SJCRH30 (cell line): ENCODE data around the gene NOL4L. TPM values are rescaled to one million over a fixed set of nuclear protein-coding genes. Genes with fewer than 3 reads are reported as not detected.
A peak's percentile ranks its signal among the peaks of the same experiment; 100 is the strongest.

Experiments
- DNase-seq, 2 experiments: peaks; one replicate each; pipeline ENCODE4 v3.0.0-alpha.2; 2015 to 2020
- H3K27ac ChIP-seq: fragments of 250-450 bp; sonication (Bioruptor Pico); 2 replicates; pipeline ENCODE4 v1.5.1; 2020; ENCODE audit warnings: mild to moderate bottlenecking, moderate library complexity
- H3K27me3 ChIP-seq: fragments of 250-450 bp; sonication (Bioruptor Pico); 2 replicates; pipeline ENCODE4 v1.5.1; 2020; ENCODE audit warnings: mild to moderate bottlenecking, moderate library complexity
- H3K36me3 ChIP-seq: fragments of 250-450 bp; sonication (Bioruptor Pico); 2 replicates; pipeline ENCODE4 v1.5.1; 2020; ENCODE audit warnings: mild to moderate bottlenecking, moderate library complexity
- H3K4me1 ChIP-seq: fragments of 250-450 bp; sonication (Bioruptor Pico); 2 replicates; pipeline ENCODE4 v1.5.1; 2020; ENCODE audit warnings: mild to moderate bottlenecking, moderate library complexity
- H3K4me3 ChIP-seq: fragments of 250-450 bp; sonication (Bioruptor Pico); 2 replicates; pipeline ENCODE4 v1.5.1; 2020; ENCODE audit warnings: mild to moderate bottlenecking, moderate library complexity
- H3K9me3 ChIP-seq: fragments of 250-450 bp; sonication (Bioruptor Pico); replicated peaks from 2 replicates; pipeline ENCODE4 v1.5.1; 2020; ENCODE audit warnings: mild to moderate bottlenecking, moderate library complexity
- total RNA-seq: library from RNA; depleted of rRNA; stranded (reverse); fragments of >200 nt; shearing (Covaris generic); gene quantifications from 2 replicates; pipeline ENCODE4 v1.2.3, GENCODE V29; 2014

Gene NOL4L
- total RNA-seq, 1 experiment from 2014 or later, result 2.4 TPM

DNA sequence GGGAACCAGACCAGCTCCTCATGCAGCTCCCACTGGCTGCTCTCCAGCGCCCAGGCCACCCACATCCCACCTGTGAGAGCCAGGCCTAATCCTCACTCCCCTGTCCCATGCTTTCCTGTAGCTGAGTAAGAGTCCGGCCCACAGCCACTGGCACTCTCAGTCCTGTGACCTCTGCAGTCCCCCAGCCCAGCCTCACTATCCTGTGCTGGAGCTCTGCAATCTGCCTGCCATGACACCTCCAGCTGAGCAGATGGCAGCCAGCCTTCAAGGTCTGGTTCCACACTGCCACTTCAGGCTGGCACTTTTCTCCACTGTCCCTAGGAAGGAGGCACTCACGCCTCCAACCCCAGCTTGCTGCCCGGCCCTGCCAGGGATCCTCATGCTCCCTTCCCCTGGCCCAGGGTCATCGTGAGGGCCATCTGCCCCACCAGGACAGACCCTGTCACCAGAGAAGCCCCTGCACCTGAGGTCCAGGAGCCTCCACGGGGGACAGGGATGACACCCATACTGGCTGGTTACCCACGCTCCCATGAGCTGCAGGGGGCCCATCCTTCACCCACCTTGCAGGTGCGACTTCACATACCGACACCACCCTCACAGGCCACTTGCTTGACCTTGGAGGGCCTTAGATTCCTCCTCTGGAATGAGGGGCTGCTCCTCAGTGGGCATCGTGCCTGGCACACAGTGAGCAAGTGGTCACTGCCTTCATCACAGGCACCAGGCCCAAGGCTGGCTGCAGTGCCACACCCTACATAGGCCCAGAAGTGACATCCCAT lies 126.9 kb downstream of the NOL4L start:
- Histone ChIP-seq H3K4me1 (0 out of 2 replicates have a peak, but pooled peaks cover 3% of the 10 kb centered on the region), H3K27ac (no peak overlapping the region)

DNA sequence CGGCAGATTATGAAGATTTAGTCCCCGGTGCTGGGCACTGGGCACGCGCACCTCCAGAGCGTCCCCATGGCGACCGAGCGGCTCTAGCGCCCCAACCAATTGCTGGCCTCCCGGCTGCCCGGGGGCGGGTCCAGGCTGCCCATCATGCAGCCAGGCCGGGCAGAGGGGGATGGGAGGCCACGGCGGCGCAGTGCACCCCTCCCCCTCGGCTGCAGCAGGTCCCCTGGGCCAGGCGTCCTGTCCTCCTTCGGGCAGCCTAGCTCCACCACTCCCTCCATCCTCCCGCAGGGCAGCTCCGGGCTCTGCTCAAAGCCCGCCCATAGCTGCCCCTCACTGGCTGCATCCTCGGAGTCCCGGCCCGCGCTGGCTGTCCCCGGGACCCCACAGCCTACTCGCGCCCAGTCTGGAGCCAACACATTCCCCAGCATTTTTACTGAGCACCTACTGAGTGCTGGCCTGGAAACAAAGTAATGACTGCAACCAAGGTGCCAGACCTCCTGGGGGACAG lies 127.6 kb downstream of the NOL4L start:
- Histone ChIP-seq H3K27ac (no peak overlapping the region), H3K9me3 (no peaks in the 10 kb centered on the region), H3K36me3 (no peaks in the 10 kb centered on the region), H3K4me3 (peak overlapping the region; percentile 61), H3K27me3 (no peaks in the 10 kb centered on the region), H3K4me1 (0 out of 2 replicates have a peak, but pooled peaks cover 3% of the 10 kb centered on the region)
- DNase-seq, result peak; percentile 83

More for the DNA sequence above, 126.9 kb downstream of the NOL4L start:
- no peak for DNase-seq
- Histone ChIP-seq H3K9me3 (no peaks in the 10 kb centered on the region), H3K36me3 (no peaks in the 10 kb centered on the region), H3K4me3 (peak overlapping the region; percentile 61), H3K27me3 (no peaks in the 10 kb centered on the region)

DNA sequence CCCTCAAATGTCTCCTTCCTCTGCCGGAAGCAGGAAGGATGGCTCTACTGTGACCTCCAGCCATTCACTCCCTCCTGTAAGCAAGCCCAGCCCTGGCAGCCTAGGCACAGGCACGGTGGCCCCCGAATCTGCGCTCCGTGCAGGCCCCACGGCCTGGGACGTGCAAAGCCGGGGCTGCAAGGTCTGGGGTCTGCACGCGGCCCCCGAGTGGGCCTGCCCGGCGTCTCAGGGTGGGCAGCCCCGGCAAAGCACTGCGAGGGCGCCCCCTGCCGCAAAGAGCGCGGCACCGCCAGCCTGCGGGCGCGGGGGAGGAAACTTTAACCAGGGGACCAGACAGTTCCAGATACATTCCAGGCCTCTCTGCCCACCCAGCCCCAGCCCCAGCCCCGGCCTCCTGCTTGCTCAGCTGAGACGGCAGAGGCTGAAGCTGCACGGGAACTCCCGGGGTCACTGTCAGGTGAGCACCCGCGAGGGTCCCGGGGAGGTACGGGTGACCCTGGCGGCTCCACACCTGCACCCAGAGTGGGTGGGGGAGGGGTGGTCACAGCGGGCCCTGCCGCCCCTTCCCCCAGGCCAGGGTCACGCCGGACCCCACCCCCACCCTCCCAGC lies 128.2 kb downstream of the NOL4L start:
- Histone ChIP-seq H3K4me1 (0 out of 2 replicates have a peak, but pooled peaks cover 3% of the 10 kb centered on the region), H3K27ac (no peak overlapping the region), H3K4me3 (peak overlapping the region; percentile 61), H3K36me3 (no peaks in the 10 kb centered on the region), H3K27me3 (no peaks in the 10 kb centered on the region), H3K9me3 (no peaks in the 10 kb centered on the region)
- DNase-seq, result peak; percentile 75 to 84

DNA sequence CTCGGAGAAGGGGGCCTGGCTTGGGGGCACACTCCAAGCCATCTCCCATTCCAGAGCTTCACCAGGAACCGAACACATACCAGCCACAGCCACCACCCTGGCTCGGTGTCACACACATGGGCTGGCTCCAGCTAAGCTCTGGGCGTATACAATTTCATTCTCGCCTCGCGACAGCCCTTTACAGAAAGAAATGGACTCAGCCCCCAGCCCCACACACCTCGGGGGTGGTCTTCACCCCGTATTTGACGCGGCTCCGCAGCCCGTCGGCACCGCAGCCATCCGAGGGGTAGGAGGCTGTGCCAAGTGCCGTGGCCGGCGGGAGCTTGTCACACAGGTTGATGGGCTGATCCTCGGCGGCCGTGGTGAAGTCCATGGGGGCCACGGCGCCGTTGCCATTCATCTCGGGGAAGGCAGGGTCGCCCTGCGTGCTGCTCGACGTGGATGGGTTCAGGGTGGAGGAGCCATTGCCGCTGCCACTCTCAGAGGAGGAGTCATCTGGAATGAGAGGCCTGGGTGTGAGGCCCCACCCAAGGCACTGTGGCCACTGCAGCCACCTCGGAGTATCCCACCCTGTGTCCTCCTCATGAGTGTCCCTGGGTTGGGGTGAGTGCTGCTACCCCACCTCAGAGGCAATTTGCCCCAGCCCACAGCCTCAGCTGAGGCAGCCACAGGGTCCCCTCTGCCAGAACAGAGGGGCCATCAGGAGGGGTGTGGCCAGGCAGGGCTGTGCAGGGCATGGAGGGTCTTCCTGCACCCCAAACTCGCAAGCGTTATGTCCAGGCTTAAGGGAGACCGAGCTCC lies 129.0 kb downstream of the NOL4L start:
- Histone ChIP-seq H3K27me3 (no peaks in the 10 kb centered on the region), H3K9me3 (no peaks in the 10 kb centered on the region), H3K4me3 (peak overlapping the region; percentile 61; the same call in 1 of the 2 replicates), H3K4me1 (0 out of 2 replicates have a peak, but pooled peaks cover 3% of the 10 kb centered on the region), H3K36me3 (no peaks in the 10 kb centered on the region), H3K27ac (no peak overlapping the region)
- DNase-seq, result no peak

GRCh38 chr20:32455171-32455900 lies 129.8 kb downstream of the NOL4L start:
- DNase-seq, result no peak
- Histone ChIP-seq H3K4me3 (no peak overlapping the region), H3K4me1 (0 out of 2 replicates have a peak, but pooled peaks cover 3% of the 10 kb centered on the region), H3K36me3 (no peaks in the 10 kb centered on the region), H3K27ac (no peak overlapping the region), H3K9me3 (no peaks in the 10 kb centered on the region), H3K27me3 (no peaks in the 10 kb centered on the region)

DNA sequence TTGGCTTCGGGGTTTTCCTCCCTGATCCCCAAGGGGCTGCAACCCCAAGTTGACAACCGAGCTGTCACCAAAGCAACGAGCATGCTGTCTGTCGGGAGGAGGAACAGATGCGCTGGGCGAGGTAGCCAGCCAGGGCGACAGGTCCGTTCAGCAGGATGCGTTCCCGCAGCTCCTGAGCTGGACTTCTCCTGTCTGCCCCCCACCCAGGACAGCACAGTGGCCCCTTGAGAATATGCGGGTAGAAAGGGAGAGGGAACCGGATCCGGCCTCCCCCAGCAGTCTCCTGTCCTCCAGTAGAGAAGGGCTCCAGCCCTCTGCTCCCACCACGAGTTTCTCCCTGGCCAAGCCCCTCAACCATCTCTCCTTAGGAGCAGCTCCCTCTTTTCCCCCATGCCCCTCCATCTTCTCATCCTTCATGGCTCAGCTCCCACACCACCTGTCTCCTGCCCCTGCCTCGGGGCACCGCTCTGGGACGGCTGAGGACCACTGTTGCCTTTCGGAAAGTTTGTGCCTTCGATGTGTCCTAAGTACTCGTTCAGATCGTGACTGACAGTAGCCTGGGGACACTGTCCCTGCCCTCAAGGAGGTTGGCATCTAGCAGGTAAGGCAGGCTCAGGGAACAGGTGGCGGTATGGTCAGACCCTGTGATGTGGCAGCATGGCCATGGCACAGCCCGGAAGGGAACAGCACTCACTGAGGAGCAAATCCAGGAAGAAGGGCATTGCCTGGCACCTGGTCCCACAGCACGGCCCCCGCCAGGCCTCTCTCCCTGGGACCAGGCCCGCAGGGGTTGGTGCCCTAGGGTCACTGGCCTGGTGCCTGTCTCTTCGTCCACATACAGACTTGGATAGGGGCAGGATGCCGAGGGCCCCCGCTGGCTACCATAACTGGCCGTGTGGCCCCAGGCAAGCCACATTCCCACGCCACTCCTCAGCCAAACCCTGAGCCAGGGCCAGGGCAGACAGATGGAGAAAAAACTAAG lies 130.7 kb downstream of the NOL4L start:
- Histone ChIP-seq H3K36me3 (no peaks in the 10 kb centered on the region), H3K4me3 (no peak overlapping the region), H3K4me1 (0 out of 2 replicates have a peak, but pooled peaks cover 3% of the 10 kb centered on the region), H3K9me3 (no peaks in the 10 kb centered on the region), H3K27me3 (no peaks in the 10 kb centered on the region), H3K27ac (no peak overlapping the region)
- no peak for DNase-seq

DNA sequence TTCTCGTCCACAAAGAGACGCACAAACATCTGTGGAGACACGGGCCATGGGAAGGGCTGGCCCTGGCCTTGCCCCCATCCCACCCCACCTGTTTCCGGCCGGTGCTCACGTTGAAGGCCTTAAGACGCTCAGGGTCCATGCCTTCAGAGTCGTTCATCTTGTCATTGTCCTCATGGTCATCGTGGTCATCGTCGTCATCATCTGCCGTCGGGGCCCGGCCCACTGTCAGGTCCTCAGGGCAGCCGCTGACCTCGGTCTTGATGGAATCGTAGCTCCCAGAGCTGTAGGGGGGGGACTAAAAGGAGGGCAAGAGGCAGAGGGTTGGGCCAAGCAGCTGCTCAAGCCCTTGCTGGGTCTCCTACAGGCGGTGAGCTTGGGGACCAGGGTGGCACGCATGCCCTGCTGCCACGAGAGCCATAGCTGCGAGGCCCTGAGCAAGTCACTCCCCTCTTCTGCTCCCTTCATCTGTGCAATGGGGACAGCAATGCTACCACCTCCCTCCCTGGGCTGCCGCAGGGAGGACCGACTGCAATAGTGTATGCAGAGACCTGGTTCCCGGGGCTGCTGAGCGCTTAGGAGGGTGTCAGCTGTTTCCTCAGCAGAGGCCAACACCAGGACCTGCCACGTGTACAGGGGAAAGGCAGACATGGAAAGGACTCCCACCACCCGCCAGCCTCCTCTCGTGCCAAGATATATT lies 131.5 kb downstream of the NOL4L start:
- no peak overlapping the region for H3K27ac ChIP-seq
- no peaks in the 10 kb centered on the region for H3K9me3 ChIP-seq
- H3K4me3 ChIP-seq, result no peak overlapping the region
- DNase-seq, result no peak
- H3K36me3 ChIP-seq, result no peaks in the 10 kb centered on the region
- 0 out of 2 replicates have a peak, but pooled peaks cover 3% of the 10 kb centered on the region for H3K4me1 ChIP-seq
- H3K27me3 ChIP-seq, result no peaks in the 10 kb centered on the region

GRCh38 chr20:32452776-32453466 lies 132.2 kb downstream of the NOL4L start:
- Histone ChIP-seq H3K27me3 (no peaks in the 10 kb centered on the region), H3K36me3 (no peaks in the 10 kb centered on the region), H3K4me1 (0 out of 2 replicates have a peak, but pooled peaks cover 3% of the 10 kb centered on the region), H3K4me3 (no peak overlapping the region), H3K27ac (no peak overlapping the region), H3K9me3 (no peaks in the 10 kb centered on the region)
- DNase-seq, result no peak

DNA sequence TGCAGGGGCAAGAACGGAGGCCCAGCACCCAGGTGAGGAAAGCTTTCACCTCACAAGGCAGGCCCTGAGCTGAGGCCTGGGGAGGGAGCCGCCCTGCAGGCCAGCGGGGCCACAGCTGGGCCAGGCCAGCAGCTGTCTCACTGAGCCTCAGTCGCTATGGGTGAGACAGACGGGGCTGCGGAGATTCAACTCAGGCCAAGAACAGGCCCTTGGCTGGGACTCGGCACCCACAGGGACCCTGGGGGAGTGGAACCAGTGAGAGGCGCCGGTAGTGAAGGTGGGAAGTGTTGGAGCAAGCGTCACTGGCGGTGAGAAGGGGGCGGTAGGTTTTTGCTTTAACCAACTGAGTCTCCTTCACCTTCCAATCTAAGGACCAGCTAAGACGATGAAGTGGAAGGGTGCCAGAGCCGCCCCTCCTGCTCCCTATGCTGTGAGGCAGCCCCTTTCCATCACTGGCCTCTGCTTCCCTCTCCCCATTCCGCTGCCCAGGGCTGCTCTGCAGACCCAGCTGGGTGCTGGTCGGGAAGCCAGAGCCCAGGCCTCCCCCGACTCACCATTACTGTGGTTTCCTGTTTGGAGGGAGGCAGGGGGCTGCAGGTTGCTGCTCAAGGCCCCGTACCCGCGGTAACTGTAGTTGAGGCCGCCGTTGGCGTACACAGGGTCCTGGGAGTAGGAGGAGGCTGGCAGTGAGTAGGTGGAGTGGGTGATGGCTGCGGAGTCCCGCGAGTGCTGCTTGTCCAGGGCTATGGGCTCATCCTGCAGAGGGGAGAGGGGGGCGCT lies 133.3 kb downstream of the NOL4L start:
- H3K4me3 ChIP-seq, result no peak overlapping the region
- no peaks in the 10 kb centered on the region for H3K4me1 ChIP-seq
- H3K36me3 ChIP-seq, result no peaks in the 10 kb centered on the region
- no peaks in the 10 kb centered on the region for H3K27me3 ChIP-seq
- no peak overlapping the region for H3K27ac ChIP-seq
- DNase-seq, result no peak
- H3K9me3 ChIP-seq, result no peaks in the 10 kb centered on the region

DNA sequence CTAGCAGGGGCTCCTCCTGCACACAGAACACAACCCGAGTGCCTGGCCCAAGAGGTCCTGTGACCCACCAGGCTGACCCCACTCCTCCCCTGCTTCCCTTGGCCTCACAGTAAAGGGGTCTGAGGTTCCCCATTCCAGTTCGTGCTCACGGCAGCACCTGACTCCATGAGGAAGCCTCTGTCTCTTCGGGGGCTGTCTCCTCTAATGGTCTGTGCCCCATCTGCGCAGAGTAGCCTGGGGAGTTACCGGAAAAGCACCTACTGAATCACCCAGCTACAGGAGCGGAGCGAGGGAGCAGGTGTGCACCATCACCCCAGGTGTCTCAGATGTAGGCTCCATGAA lies 133.8 kb downstream of the NOL4L start:
- Histone ChIP-seq H3K27me3 (no peaks in the 10 kb centered on the region), H3K36me3 (no peaks in the 10 kb centered on the region), H3K4me3 (no peak overlapping the region), H3K27ac (no peak overlapping the region), H3K4me1 (no peaks in the 10 kb centered on the region), H3K9me3 (no peaks in the 10 kb centered on the region)
- DNase-seq, result no peak

- no peak overlapping the region for H3K27ac ChIP-seq
Measured at GRCh38 chr20:32450484-32451061, 134.6 kb downstream of the NOL4L start.

More at GRCh38 chr20:32450484-32451061, 134.6 kb downstream of the NOL4L start:
- H3K27me3 ChIP-seq, result no peaks in the 10 kb centered on the region
- no peak for DNase-seq
- H3K9me3 ChIP-seq, result no peaks in the 10 kb centered on the region
- no peaks in the 10 kb centered on the region for H3K4me1 ChIP-seq
- H3K36me3 ChIP-seq, result no peaks in the 10 kb centered on the region
- H3K4me3 ChIP-seq, result no peak overlapping the region
